ENCODE results near the gene MAMDC4.

Gene MAMDC4

DNA sequence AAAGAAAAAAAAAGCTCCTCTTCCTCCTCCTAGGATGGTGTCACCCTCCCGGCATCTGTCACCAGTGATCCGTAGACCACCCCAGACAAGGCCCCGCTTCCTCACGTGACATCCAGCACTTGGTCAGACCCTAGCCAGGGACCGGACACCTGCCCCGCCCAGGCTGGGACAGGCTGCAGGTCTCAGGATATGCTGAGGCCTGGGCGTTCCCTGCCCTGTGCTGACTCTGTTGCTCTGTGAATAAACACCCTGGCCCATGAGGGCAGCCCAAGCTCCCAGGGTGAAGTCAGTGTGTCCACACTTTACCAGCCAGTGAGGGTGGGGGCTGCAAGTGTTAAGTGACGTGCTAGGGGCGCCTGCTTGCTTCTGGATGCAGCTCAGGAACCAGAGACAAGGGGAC, 8.4 kb downstream of the MAMDC4 start:
- Histone ChIP-seq H3K9ac (ENCODE audit: low read depth, low read length) (no peak overlapping the region), H3K9me3 (ENCODE audit: insufficient read depth, low read length, severe bottlenecking) (no peaks in the 10 kb centered on the region), H3K79me2 (ENCODE audit: insufficient read depth, low read length) (peaks cover 19% of the 10 kb centered on the region), H3K27me3 (ENCODE audit: insufficient read depth, low read length, poor library complexity) (no peaks in the 10 kb centered on the region), H2AFZ (ENCODE audit: low read depth, low read length) (no peak overlapping the region), H3K4me1 (ENCODE audit: insufficient read depth, low read length) (peaks cover 17% of the 10 kb centered on the region), H4K20me1 (ENCODE audit: insufficient read depth, low read length) (peaks cover 27% of the 10 kb centered on the region), H3K4me2 (ENCODE audit: insufficient read depth, low read length) (no peak overlapping the region), H3K36me3 (ENCODE audit: insufficient read depth, low read length) (peaks cover 37% of the 10 kb centered on the region), H3K27ac (ENCODE audit: low read length) (no peak overlapping the region), H3K4me3 (ENCODE audit: low read depth in 1 of 2, low read length in 2 of 2) (no peak overlapping the region)
- no peak for ATAC-seq (ENCODE audit: insufficient read depth, low read depth)
- DNase-seq = no peak
- no peak for TF ChIP-seq EZH2 (IDR thresholded peaks at IDR 0.05; ENCODE audit: borderline replicate concordance, low read depth, low read length, severe bottlenecking)
- TF ChIP-seq, protein P1, sequence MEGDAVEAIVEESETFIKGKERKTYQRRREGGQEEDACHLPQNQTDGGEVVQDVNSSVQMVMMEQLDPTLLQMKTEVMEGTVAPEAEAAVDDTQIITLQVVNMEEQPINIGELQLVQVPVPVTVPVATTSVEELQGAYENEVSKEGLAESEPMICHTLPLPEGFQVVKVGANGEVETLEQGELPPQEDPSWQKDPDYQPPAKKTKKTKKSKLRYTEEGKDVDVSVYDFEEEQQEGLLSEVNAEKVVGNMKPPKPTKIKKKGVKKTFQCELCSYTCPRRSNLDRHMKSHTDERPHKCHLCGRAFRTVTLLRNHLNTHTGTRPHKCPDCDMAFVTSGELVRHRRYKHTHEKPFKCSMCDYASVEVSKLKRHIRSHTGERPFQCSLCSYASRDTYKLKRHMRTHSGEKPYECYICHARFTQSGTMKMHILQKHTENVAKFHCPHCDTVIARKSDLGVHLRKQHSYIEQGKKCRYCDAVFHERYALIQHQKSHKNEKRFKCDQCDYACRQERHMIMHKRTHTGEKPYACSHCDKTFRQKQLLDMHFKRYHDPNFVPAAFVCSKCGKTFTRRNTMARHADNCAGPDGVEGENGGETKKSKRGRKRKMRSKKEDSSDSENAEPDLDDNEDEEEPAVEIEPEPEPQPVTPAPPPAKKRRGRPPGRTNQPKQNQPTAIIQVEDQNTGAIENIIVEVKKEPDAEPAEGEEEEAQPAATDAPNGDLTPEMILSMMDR (IDR thresholded peaks at IDR 0.05; ENCODE audit: borderline replicate concordance, extremely low read depth, low read length, poor library complexity, severe bottlenecking) = no peak

DNA sequence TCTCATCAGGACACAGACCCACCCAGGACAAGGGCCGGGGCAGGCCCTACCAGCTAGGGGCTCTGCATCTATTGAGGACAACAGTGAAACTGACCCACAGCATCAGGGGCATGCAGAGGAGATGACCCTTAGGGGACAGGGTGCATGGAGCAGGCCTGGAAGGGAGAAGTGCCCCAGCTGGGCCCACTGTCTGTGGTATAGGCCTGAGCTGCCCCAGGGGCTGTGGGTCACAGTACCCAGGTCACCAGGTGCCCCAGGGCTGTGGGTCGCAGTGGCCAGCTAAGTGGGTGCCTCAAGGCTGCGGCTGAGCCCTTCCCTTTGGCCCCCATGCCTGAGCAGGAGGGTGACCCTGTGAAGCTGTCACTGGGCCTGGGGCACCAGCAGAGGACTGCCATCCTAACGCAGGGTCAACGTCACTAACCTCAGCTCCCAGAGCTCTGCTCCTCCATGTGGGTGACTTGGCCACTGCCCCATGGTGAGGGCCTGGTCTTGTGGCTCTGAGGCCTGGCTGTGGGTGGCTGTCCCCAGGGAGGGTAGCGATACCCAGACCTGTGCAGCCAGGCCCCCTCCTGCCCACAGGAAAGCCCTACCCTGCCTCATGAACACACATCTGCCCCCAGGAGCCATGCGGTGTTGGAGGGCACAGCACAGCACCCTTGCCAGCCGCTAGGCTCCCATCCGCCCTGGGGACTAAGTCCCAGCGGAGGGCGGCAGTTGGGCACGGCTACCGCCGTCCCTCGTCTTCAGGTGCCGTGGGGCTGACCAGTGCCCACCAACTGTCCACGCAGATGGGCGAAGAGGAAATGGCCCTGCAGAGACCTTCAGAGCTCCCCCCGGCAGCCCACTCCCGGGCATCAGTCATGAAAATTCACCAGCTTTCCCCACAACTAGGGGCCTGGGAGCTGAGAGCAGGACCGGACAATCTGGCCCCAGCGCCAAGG, 9.1 kb downstream of the MAMDC4 start:
- H3K4me3 ChIP-seq (ENCODE audit: low read depth in 1 of 2, low read length in 2 of 2) = no peak overlapping the region
- H3K27ac ChIP-seq (ENCODE audit: low read length) = no peak overlapping the region
- H2AFZ ChIP-seq (ENCODE audit: low read depth, low read length) = no peak overlapping the region
- peaks cover 26% of the 10 kb centered on the region for H3K79me2 ChIP-seq (ENCODE audit: insufficient read depth, low read length)
- no peak overlapping the region for H3K4me2 ChIP-seq (ENCODE audit: insufficient read depth, low read length)
- no peak overlapping the region for H3K9ac ChIP-seq (ENCODE audit: low read depth, low read length)
- TF ChIP-seq EZH2 (IDR thresholded peaks at IDR 0.05; ENCODE audit: borderline replicate concordance, low read depth, low read length, severe bottlenecking) = no peak
- TF ChIP-seq, protein P1 (IDR thresholded peaks at IDR 0.05; ENCODE audit: borderline replicate concordance, extremely low read depth, low read length, poor library complexity, severe bottlenecking) = no peak
- no peaks in the 10 kb centered on the region for H3K9me3 ChIP-seq (ENCODE audit: insufficient read depth, low read length, severe bottlenecking)
- DNase-seq (no peak), ATAC-seq (ENCODE audit: insufficient read depth, low read depth) (no peak)
- peaks cover 37% of the 10 kb centered on the region for H3K36me3 ChIP-seq (ENCODE audit: insufficient read depth, low read length)
- H3K4me1 ChIP-seq (ENCODE audit: insufficient read depth, low read length) = peaks cover 17% of the 10 kb centered on the region
- H4K20me1 ChIP-seq (ENCODE audit: insufficient read depth, low read length) = peaks cover 27% of the 10 kb centered on the region
- no peaks in the 10 kb centered on the region for H3K27me3 ChIP-seq (ENCODE audit: insufficient read depth, low read length, poor library complexity)

DNA sequence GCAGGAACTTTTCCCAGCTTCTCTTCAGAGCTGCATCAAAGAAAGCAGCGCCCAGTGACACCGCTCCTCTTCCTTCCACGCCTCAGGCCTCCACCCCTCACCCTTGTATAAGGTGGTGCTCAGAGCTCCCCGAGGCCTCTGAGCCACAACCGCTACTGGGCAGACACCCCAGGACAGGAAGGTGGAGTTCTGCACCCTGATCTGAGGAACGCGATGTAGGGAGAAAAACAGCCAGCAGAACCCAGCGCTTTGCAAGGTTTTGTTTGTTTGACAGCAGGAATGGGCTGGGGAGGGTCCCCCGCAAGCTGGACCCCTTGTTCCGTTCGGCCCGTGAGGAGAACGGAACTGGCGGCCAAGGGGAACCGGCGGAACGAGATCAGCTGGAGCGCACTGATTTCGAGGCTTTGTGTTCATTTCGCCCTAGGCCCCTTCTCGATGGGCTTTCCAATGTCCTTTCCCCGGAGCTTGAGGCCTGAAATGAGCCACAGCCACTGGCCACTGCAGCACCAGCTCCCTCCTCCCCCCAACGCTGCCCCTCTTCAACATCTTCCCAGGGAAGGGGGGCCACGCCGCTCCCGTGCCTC, 9.8 kb downstream of the MAMDC4 start:
- Histone ChIP-seq H3K36me3 (ENCODE audit: insufficient read depth, low read length) (peaks cover 37% of the 10 kb centered on the region), H2AFZ (ENCODE audit: low read depth, low read length) (no peak overlapping the region), H3K4me1 (ENCODE audit: insufficient read depth, low read length) (peaks cover 22% of the 10 kb centered on the region), H3K27ac (ENCODE audit: low read length) (no peak overlapping the region), H3K4me3 (ENCODE audit: low read depth in 1 of 2, low read length in 2 of 2) (no peak overlapping the region), H4K20me1 (ENCODE audit: insufficient read depth, low read length) (peaks cover 27% of the 10 kb centered on the region), H3K9ac (ENCODE audit: low read depth, low read length) (no peak overlapping the region), H3K79me2 (ENCODE audit: insufficient read depth, low read length) (peaks cover 31% of the 10 kb centered on the region), H3K9me3 (ENCODE audit: insufficient read depth, low read length, severe bottlenecking) (no peaks in the 10 kb centered on the region), H3K27me3 (ENCODE audit: insufficient read depth, low read length, poor library complexity) (no peaks in the 10 kb centered on the region), H3K4me2 (ENCODE audit: insufficient read depth, low read length) (no peak overlapping the region)
- DNase-seq (no peak), ATAC-seq (ENCODE audit: insufficient read depth, low read depth) (no peak)
- no peak for TF ChIP-seq EZH2 (IDR thresholded peaks at IDR 0.05; ENCODE audit: borderline replicate concordance, low read depth, low read length, severe bottlenecking)
- TF ChIP-seq, protein P1 (IDR thresholded peaks at IDR 0.05; ENCODE audit: borderline replicate concordance, extremely low read depth, low read length, poor library complexity, severe bottlenecking) = no peak

Data from DND-41 (cell line).